ENCODE results near the gene ZNF772. TPM values are rescaled to one million over a fixed set of nuclear protein-coding genes. Genes with fewer than 3 reads are reported as not detected.

Gene ZNF772
- total RNA-seq, 1 donor from 2014 or later, result 2.9 TPM

DNA sequence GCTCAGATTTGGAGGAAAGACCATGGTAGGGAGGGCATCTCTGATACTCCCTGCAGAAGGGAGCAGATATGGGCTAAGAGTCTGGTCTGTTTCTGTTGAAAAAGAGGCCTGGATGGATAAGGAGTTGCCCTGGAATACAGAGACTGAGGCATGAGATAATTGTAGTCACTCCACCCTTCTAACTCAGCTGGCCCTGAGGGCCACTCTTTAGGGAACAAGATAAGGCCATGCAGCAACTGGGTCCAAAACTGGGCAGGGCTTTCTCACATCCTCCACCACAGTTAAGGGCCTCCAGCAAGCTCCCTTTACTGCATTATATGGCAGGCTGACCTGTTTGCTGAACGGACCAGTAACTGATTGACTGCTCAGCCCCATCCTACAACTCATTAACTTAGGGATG lies 40.9 kb downstream of the ZNF772 start:
- intact Hi-C loops (cut with micrococcal nuclease), result loop anchor here (10.0 kb wide), 1 partner anchor 88 kb away; the partner anchor contains the start of gene ZNF549

DNA sequence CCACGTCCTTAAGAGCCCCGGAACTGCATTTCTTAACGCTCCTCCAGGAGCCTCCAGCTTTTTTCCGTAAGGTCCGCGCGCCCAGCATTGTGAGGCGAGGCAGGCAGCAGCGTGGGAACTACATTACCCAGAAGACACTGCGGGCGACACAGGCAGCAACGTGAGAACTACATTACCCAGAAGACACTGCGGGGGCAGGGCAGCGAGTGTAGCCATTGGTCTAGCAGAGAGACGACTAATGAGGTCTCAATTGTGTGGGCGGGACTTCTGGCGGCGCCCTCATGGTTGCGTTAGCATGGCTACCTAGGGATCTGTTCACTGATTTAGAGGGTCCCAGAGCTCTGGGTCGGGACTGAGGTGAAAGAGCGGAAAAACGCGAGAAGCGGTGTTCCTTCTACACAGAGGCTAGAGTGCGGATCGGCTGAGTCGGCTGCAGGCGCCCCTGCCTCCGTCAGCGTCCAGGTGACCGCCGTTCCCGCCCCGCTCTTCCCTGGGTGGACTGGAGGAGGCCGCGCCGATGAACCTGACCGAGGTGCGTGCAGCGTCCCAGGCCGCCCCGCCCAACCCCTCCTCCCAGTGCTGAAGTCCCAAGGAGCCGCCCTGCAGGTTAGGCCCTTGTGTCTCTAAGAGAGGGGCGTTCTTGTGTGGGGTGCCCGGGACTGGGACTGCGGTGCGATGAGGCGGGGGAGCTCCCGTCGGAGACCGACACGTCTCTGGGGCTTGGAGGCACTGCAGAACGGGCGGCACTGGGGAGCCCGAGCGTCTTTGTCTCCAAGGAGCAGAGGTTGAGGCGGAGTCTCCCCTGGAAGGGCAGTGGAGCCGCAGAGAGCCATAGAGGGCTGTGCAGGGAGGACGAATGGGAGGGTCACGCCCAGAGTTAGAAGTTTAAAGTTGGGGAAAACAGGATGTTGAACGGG lies 42.0 kb downstream of the ZNF772 start, which contains the start of gene ZNF749:
Gene ZNF749 (plus strand): TSS at position 264 of the 917 bp plus-strand sequence. CDS start 254 bp downstream, at position 518.
- intact Hi-C loops (cut with micrococcal nuclease), result loop anchor here (1.0 to 10.0 kb wide), 17 partner anchors 24 to 891 kb away; partner anchors contain the start of genes TRAPPC2B, ZNF134, ZNF17 and ZNF211

DNA sequence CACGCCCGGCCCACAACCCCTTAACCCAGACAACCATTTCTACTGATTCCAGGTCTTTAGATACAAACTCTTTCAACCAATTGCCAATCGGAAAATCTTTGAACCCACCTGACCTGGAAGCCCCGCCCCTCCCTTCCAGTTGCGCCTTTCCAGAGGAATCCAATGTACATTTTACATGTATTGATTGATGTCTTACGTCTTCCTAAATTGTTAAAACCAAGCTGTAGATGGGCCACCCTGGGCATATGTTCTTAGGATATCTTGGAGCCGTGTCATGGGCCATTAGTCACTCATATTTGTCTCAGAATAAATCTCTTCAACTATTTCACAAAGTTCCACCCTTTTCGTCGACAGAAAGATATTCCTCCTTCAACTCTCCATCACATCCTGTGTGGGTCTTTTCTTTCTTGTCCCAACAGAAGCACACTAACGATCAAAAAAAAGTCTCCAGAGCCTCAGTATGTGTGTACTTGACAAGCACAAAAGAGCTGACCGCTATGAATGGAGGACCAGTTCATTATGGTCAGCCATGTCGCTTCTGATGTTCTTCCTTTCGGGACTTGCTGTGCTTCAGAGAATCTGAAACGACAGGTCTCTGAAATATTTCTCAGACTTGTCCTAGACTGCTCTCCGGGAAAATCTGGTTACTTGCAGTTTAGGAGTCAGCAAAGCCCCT lies 42.8 kb downstream of the ZNF772 start:
- intact Hi-C loops (cut with micrococcal nuclease), result loop anchor here (1.0 to 10.0 kb wide), 17 partner anchors 23 to 892 kb away; partner anchors contain the start of genes TRAPPC2B, ZNF134, ZNF17 and ZNF211

DNA sequence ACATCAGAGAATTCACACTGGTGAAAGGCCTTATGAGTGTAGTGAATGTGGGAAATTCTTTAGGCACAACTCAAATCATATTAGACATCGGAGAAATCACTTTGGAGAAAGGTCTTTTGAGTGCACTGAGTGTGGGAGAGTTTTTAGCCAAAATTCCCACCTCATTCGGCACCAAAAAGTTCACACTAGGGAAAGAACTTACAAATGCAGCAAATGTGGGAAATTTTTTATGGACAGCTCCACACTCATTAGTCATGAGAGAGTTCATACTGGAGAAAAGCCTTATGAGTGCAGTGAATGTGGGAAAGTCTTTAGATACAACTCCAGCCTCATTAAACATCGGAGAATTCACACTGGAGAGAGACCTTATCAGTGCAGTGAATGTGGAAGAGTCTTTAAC lies 56.3 kb downstream of the ZNF772 start:
- intact Hi-C loops (cut with micrococcal nuclease), result no loop called here

DNA sequence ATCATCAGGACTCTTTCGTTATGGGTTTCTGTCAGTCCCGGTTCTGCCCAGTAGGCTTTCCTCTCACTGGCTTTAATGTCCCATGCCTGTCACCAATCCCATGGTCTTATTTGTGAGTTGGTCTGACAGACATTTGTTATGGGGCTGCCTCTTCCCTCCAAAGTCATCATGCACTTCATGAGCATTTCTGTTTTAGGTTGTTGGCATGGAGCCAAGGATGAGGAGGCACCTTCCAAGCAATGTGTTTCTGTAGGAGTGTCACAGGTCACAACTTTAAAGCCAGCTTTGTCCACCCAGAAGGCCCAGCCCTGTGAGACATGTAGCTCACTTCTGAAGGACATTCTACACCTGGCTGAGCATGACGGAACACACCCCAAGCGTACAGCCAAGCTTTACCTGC lies 57.9 kb downstream of the ZNF772 start:
- intact Hi-C loops (cut with micrococcal nuclease), result no loop called here

Other genes with a start within 250 kb of the ZNF772 start
- gene AURKC, start 246.5 kb downstream of the ZNF772 start, total RNA-seq, result 0.27 and 0.34 TPM in 2 replicates
- 8.1 and 8.4 TPM in 2 replicates for gene ZNF805, start 236.9 kb downstream of the ZNF772 start, total RNA-seq
- gene ZNF460, start 197.1 kb downstream of the ZNF772 start, total RNA-seq, result 33.0 and 37.8 TPM in 2 replicates
- gene ZNF543, start 157.1 kb downstream of the ZNF772 start, total RNA-seq, result 6.6 and 7.5 TPM in 2 replicates
- 6.6 and 6.9 TPM in 2 replicates for gene ZNF304, start 126.3 kb downstream of the ZNF772 start, total RNA-seq
- gene TRAPPC2B, start 114.0 kb downstream of the ZNF772 start, total RNA-seq, result 3.8 and 6.6 TPM in 2 replicates
- gene ZNF547, start 114.0 kb downstream of the ZNF772 start, total RNA-seq, result 2.2 and 2.8 TPM in 2 replicates
- gene ZNF548, start 87.7 kb downstream of the ZNF772 start, total RNA-seq, result 17.1 and 19.9 TPM in 2 replicates
- gene ZNF17, start 66.4 kb downstream of the ZNF772 start, total RNA-seq, result 11.3 and 12.1 TPM in 2 replicates
- gene ZNF749, start 42.2 kb downstream of the ZNF772 start, total RNA-seq, result 14.0 and 15.2 TPM in 2 replicates
- 0.07 and 0.18 TPM in 2 replicates for gene VN1R1, start 20.4 kb downstream of the ZNF772 start, total RNA-seq
- 5.9 and 6.7 TPM in 2 replicates for gene ZNF419, start 10.2 kb upstream of the ZNF772 start, total RNA-seq
- gene ZNF773, start 22.4 kb upstream of the ZNF772 start, total RNA-seq, result 6.7 and 8.2 TPM in 2 replicates
- gene ZNF549, start 49.8 kb upstream of the ZNF772 start, total RNA-seq, result 6.8 and 7.7 TPM in 2 replicates
- 9.0 and 10.0 TPM in 2 replicates for gene ZNF550, start 82.3 kb upstream of the ZNF772 start, total RNA-seq
- gene ZNF416, start 101.3 kb upstream of the ZNF772 start, total RNA-seq, result 4.5 and 5.0 TPM in 2 replicates
- gene ZIK1, start 106.6 kb upstream of the ZNF772 start, total RNA-seq, result 4.1 and 4.4 TPM in 2 replicates
- 7.6 and 7.7 TPM in 2 replicates for gene ZNF530, start 122.3 kb upstream of the ZNF772 start, total RNA-seq
- gene ZNF134, start 136.7 kb upstream of the ZNF772 start, total RNA-seq, result 11.9 and 13.6 TPM in 2 replicates
- 13.6 and 14.3 TPM in 2 replicates for gene ZNF211, start 155.6 kb upstream of the ZNF772 start, total RNA-seq
- not detected in 2 replicates for gene ZSCAN4, start 191.4 kb upstream of the ZNF772 start, total RNA-seq
- 10.2 and 12.2 TPM in 2 replicates for gene ZNF551, start 204.4 kb upstream of the ZNF772 start, total RNA-seq
- 4.3 and 5.1 TPM in 2 replicates for gene ZNF154, start 231.6 kb upstream of the ZNF772 start, total RNA-seq

Measured in T-helper 2 cell treated with Interferon-gamma antibody and Interleukin-4, amounts not matched to agents 100 ng/mL and 5 ng/mL, for 36 hours (primary cell).